Measurements from ENCODE around the gene PRKG1. TPM values are rescaled to one million over a fixed set of nuclear protein-coding genes. Genes with fewer than 3 reads are reported as not detected.
A peak's percentile ranks its signal among the peaks of the same experiment; 100 is the strongest.
"Not testable (repeated sequence)": the region's sequence is repeated elsewhere in the genome, so short reads cannot be mapped to it uniquely, and the experiment has no call there.

The PRKG1 gene
- total RNA-seq, 1 donor from 2014 or later, result 50.2 TPM

- Histone ChIP-seq H3K4me1 (peaks cover 3 to 15% of the 10 kb centered on the region in 2 donors), H3K27me3 (no peaks in the 10 kb centered on the region), H3K9me3 (no peaks in the 10 kb centered on the region), H3K36me3 (no peaks in the 10 kb centered on the region), H3K4me3 (no peak overlapping the region), H3K27ac (no peak overlapping the region)
- intact Hi-C loops (cut with DNase I), result no loop called here
- TF ChIP-seq, protein P1, sequence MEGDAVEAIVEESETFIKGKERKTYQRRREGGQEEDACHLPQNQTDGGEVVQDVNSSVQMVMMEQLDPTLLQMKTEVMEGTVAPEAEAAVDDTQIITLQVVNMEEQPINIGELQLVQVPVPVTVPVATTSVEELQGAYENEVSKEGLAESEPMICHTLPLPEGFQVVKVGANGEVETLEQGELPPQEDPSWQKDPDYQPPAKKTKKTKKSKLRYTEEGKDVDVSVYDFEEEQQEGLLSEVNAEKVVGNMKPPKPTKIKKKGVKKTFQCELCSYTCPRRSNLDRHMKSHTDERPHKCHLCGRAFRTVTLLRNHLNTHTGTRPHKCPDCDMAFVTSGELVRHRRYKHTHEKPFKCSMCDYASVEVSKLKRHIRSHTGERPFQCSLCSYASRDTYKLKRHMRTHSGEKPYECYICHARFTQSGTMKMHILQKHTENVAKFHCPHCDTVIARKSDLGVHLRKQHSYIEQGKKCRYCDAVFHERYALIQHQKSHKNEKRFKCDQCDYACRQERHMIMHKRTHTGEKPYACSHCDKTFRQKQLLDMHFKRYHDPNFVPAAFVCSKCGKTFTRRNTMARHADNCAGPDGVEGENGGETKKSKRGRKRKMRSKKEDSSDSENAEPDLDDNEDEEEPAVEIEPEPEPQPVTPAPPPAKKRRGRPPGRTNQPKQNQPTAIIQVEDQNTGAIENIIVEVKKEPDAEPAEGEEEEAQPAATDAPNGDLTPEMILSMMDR (IDR thresholded peaks at IDR 0.05), result no peak
- no peak for DNase-seq (ENCODE audit: low spot score in 2 of 2)
Measured at GRCh38 chr10:51326174-51326573, 251.9 kb downstream of the PRKG1 start.

GRCh38 chr10:51327432-51327831 lies 253.1 kb downstream of the PRKG1 start:
- TF ChIP-seq, protein P1 (IDR thresholded peaks at IDR 0.05), result no peak
- no peaks in the 10 kb centered on the region for H3K27me3 ChIP-seq
- H3K4me1 ChIP-seq, result peaks cover 3 to 17% of the 10 kb centered on the region in 2 donors
- no peak overlapping the region for H3K27ac ChIP-seq
- no peaks in the 10 kb centered on the region for H3K36me3 ChIP-seq
- intact Hi-C loops (cut with DNase I), result no loop called here
- H3K9me3 ChIP-seq, result no peaks in the 10 kb centered on the region
- H3K4me3 ChIP-seq, result no peak overlapping the region
- no peak for DNase-seq (ENCODE audit: low spot score in 2 of 2)

DNA sequence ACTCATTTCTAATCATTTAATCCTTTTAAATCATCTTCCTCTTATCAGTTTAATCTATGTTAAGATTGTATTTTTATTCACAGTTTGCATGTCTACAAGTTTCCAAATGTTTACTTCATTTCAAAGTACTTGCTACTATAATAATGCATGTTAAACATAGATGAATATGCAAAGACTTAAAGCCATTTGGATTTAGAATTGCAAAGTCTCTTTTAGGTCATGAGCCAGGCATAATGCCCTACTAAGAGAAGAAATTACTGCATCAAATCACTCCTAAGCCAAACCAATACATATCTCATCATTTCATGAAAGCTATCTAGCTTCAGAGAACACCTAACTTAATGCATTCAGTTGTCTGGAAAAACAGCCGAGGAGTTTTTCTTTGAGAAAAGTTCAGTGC lies 266.1 kb downstream of the PRKG1 start:
- TF ChIP-seq, protein P1 (IDR thresholded peaks at IDR 0.05), result no peak
- peaks cover 0 to 7% of the 10 kb centered on the region in 2 donors for H3K4me1 ChIP-seq
- no peaks in the 10 kb centered on the region for H3K27me3 ChIP-seq
- intact Hi-C loops (cut with DNase I), result no loop called here
- no peak overlapping the region for H3K27ac ChIP-seq
- H3K4me3 ChIP-seq, result no peak overlapping the region
- DNase-seq (ENCODE audit: low spot score in 2 of 2), result no peak
- H3K9me3 ChIP-seq, result no peaks in the 10 kb centered on the region
- H3K36me3 ChIP-seq, result no peaks in the 10 kb centered on the region

DNA sequence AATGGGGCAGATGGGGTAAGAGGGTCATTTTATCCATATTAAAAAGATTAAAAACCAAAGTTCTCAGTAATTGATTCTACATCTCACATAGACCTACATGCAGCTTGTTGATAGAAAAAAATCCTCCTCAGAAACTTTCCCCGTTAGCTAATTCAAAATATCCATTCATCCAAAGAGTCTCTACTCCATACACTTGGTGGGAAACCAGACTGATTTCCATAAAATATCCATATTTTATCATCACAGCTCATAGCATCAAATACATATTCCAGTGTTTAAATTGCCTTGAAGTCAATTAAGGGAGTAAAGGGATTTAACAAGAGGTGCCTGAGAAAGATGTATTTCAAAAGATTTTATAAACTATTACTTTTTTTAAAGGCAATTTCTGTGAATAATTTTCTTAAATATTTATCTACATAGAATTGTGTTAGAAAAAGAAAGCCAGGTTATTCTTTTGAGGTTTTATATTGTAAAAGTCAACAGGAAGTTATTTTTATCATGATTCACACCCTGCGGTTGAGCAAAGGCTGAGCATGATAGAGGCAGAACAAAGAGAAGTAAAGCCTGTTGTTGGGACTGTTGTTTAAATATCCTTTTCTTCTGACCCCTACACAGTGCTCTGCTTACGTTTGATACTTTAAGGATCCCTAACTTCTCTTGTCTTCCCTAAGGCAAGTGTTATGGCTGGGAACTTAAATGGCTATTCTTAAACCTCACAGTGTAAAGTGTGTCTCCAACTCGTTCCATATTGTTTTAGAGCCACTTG lies 266.7 kb downstream of the PRKG1 start:
- TF ChIP-seq, protein P1 (IDR thresholded peaks at IDR 0.05), result no peak

DNA sequence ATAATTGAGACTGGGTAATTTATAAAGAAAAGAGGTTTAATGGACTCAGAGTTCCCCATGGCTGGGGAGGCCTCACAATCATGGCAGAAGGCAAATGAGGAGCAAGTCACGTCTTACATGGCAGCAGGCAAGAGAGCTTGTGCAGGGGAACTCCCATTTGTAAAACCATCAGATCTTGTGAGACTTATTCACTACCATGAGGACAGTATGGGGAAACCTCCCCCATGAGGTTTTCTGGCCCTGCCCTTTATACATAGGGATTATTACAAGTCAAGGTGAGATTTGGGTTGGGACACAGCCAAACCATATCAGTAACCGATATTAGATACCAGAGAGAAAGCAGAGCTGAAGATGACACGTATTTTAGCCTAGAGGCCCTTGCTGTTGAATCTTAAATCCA lies 267.5 kb downstream of the PRKG1 start:
- peak overlapping the region; percentile 31 to 42 for H3K27ac ChIP-seq
- H3K27me3 ChIP-seq; DNase-seq (ENCODE audit: low spot score in 2 of 2); H3K4me3 ChIP-seq; intact Hi-C loops (cut with DNase I); H3K36me3 ChIP-seq; H3K9me3 ChIP-seq; H3K4me1 ChIP-seq: not testable (repeated sequence)

More for the DNA sequence above, 266.7 kb downstream of the PRKG1 start:
- Histone ChIP-seq H3K9me3 (no peaks in the 10 kb centered on the region), H3K27ac (peak overlapping the region; percentile 31 to 42), H3K4me3 (no peak overlapping the region), H3K36me3 (no peaks in the 10 kb centered on the region), H3K4me1 (peaks cover 0 to 7% of the 10 kb centered on the region in 2 donors), H3K27me3 (no peaks in the 10 kb centered on the region)
- intact Hi-C loops (cut with DNase I), result no loop called here
- no peak for DNase-seq (ENCODE audit: low spot score in 2 of 2)

GRCh38 chr10:51342381-51342780 lies 268.1 kb downstream of the PRKG1 start:
- peak overlapping the region; percentile 31 to 42 for H3K27ac ChIP-seq
- intact Hi-C loops (cut with DNase I), result no loop called here
- no peaks in the 10 kb centered on the region for H3K27me3 ChIP-seq
- TF ChIP-seq, protein P1 (IDR thresholded peaks at IDR 0.05), result no peak
- DNase-seq (ENCODE audit: low spot score in 2 of 2), result no peak
- peaks cover 0 to 7% of the 10 kb centered on the region in 2 donors for H3K4me1 ChIP-seq
- no peaks in the 10 kb centered on the region for H3K36me3 ChIP-seq
- no peak overlapping the region for H3K4me3 ChIP-seq
- H3K9me3 ChIP-seq, result no peaks in the 10 kb centered on the region
